NCI-H146 (cell line): Measurements from ENCODE around the gene ZDHHC11.
"Not testable (repeated sequence)": the region's sequence is repeated elsewhere in the genome, so short reads cannot be mapped to it uniquely, and the experiment has no call there.

Experiments used
- DNase-seq: peaks from one replicate; lab custom pipeline; 2025; lab: John Stamatoyannopoulos, UW

Gene ZDHHC11

DNA sequence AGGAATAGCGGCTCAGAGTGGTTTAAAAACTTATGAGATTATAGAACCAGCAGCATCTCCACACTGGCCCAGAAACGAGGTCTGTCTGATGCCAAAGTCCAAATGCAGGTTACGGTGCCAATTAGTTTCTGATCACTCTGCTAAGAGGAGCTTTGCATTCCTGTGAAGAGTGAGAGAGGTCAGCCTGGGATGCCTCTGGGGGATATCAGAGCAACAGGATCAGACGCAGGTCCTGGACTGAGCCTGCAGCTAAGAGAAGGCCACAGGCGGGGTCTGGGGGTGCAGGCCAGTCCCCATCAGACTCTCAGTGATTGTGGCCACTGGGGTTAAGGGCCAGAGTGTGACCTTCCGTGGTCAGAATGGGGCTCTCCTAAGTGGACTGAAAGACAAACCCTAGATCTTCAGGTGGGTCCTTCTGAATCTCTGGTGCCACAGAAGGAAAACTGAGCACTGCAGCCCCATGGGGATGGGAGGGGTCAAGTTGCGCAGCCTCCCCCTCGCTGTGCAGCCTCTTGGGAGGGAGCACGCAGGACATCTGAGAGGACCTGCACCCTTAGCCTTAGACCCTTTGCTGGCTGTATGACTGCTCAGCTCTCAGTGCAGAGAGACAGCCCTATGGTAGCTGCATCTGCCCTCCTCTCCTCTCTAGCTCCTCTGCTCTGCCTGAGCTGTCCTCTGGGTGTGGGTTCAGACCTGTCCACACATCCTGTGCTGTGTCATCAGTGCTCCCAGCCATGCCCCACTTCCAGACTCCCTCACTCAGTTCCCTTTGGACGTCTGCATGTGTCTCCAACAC is 42.9 kb downstream of the ZDHHC11 start:
- DNase-seq, result not testable (repeated sequence)

DNA sequence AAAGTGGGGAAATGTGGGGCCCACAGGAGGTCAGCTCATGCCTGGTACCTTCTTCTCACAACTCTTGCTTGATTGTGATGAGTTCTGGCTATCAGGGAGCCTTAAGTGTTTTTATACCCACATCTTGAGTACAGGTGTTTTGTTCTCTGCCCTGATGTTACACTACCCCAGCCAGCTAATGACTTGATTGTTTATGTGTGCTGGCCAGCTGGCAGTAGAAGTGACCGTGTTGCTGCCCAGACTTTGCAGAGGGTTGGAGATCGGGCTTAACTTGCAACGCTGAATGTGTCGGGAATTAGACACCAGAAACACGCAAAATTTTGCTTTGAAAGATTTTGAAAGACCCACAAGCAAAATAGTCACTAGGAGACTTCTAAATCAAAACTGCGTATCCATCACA is 49.3 kb downstream of the ZDHHC11 start:
- DNase-seq, result no peak

DNA sequence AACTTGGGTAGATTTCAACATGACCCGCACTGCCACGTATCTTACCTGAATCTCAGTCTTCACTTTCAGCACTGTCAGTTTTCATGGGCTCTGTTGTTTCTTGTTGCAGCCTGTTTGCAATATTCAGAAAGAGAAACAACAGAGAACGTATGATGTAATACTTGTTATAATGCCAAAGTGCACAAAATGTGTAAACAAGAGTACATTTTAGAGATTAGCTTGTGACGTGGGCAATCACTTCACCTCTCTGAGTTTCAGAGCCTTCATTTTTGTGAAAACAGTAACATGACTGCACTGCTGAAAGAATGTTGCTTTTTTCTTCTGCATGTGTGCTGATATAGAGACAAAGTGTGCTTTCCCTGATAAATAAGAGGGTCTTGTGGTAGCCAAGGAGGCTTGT is 49.7 kb downstream of the ZDHHC11 start:
- DNase-seq, result not testable (repeated sequence)

DNA sequence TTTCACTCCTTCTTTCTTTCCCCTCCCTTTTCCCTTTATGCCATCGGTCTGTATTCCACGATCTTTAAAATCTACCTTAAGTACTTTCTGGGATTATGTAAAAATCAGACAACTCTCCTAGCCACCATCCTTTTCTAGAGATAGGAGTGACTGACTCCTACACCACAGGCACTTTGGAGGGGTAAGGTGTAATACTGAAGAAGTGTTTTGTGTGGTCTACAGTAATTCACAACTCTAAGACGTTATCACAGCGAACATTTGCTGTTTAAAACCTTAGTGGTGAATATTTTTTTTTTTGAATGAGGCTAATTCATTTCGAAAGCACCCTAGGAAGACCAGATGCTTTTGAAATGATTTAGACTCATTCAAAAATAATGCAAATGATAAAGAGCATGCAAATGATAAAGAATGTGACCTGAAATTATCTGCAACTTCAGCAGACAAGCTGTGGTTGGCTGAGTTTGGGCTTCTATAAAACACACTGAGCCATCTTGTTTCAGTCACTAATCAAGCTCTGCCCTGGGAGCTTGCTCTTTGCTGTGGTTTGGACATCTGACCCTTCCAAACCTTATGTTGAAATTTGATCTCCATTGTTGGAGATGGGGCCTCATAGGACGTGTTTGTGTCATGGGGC is 52.2 kb downstream of the ZDHHC11 start:
- DNase-seq, result not testable (repeated sequence)

DNA sequence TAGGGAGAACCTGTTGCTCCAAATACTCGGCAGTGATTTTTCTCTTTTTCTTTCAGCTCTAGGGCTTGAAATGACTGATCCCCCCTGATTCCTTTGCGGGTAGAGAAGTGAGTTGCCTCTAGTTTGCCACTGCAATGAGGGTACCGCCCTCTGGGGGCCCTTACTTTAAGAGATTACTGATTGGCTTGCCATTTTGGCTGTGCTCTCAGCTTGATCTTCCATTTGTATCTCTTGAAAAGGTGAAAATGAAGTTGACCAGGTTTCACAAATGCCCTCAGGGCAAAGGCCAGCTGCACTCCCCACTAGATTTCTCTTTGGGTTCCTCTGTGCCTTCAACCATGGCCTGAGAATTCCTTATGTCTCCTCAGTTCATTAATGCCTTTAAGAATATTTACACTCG is 52.8 kb downstream of the ZDHHC11 start:
- DNase-seq, result not testable (repeated sequence)

DNA sequence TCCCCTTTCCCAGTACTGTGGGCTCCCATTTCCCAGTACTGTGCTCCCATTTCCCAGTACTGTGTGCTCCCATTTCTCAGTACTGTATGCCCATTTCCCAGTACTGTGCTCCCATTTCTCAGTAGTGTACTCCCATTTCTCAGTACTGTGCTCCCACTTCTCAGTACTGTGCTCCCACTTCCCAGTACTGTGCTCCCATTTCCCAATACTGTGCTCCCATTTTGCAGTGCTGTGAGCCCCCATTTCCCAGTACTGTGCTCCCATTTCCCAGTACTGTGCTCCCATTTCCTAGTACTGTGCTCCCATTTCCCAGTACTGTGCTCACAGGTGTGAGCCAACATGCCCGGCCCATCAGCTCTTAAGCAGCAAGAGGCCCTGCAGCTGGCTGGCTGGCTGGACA is 54.9 kb downstream of the ZDHHC11 start:
- DNase-seq, result not testable (repeated sequence)

DNA sequence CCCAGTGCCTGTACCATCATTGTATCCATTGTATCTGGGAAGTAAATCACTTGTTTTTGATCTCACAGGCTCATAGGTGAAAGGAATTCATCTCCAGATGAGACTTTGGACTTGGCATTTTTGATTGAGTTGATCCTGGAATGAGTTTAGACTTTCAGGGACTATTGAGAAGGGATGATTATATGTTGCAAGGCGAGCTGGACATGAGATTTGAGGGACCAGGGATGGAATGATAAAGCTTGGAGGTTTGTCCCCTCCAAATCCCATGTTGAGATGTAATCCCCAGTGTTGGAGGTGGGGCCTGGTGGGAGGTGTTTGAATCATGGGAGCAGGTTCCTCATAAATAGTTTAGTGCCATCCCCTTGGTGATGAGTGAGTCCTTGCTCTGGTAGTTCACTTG is 55.8 kb downstream of the ZDHHC11 start:
- DNase-seq, result not testable (repeated sequence)

DNA sequence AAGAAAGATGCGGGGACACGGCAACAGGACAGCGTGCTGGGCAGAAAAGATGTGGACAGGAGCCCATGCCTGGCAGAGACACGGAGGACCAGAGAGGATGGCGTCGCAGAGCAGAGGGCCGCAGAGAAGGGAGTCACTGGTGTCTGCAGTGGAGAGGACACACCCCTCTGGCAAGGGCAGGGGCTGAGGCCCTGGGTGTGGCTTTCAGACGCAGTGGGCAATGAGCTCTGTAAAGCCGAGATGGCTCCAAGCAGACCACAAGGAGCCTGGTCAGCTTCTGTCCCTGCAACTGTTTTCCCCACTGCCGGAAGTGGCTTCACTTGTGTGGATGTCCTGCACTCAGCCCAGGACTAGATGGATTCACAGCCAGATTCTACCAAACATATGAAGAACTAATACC is 62.1 kb downstream of the ZDHHC11 start:
- DNase-seq, result not testable (repeated sequence)

DNA sequence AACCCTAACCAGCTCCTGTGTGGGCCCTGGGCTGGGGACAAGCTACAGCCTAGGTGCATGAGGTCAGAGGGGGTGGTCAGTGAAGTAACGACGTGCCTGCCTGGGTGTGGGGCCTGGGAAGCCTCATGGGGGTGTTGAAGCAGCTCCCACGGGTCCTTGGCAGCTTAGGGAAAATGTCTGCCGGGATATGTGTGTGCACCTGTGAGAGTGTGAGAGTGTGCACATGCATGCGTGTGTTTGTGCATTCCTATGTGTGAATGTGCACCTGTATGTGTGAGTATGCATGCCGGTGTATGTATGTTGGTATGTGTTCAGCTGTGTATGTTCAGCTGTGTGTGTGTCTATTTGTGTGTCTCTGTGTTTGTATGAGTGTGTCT is 62.9 kb downstream of the ZDHHC11 start:
- DNase-seq, result not testable (repeated sequence)

DNA sequence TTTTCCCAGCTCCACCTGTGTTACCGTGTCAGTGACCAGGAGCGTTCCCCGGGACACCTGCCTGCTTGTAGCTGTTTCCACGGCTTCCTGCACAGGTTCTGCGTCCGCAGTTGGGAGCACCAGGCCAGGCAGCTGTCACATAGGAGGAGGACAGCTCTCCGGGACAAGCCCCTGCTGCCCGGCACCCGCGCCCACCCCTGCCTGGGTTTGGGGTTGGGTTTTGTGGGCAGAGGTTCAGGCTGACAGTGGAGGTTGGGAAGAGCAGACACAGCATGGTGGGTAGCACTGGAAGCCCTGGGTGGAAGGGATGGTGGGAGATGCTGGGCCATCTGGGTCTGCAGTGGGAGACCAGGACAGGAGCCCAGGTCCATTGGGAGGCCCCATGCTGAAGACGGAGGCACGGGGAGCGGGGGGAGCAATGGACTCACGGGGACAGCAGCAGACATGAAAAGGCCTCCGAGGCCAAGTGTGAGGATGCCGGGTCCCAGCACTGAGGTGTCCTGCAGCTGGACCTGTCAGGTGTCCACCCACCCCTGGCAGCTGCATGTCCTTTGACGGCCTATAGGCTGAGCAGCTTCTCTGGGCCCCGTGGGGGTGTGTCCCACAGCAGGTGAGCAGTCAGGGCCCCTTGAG is 63.4 kb downstream of the ZDHHC11 start:
- DNase-seq, result not testable (repeated sequence)

DNA sequence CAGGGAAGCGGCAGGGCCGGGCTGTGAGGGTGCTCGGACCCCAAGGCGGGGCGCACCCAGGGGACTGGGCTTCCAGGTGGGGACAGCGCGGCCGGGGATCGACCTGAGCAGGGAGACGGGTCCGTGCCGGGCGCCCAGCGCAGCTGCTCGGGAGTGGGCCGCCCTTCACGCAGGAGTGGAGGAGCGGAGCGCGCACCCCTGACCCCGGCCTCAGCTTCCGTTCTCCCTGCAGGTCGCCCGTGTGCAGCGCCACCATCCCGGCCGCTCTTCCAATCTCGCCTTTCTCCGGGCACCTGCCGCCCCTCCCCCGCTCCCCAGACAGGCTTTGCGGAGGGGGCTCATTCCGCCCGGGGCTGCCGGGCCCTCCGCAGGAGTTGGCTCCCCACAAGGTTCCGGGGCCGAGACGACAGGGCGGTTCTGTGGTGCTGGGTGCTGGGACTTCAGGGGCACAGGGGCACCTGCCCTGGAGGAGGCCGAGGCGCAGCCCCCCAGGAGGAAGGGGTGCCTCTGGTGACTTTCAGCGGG is 65.5 kb downstream of the ZDHHC11 start:
- not testable (repeated sequence) for DNase-seq

DNA sequence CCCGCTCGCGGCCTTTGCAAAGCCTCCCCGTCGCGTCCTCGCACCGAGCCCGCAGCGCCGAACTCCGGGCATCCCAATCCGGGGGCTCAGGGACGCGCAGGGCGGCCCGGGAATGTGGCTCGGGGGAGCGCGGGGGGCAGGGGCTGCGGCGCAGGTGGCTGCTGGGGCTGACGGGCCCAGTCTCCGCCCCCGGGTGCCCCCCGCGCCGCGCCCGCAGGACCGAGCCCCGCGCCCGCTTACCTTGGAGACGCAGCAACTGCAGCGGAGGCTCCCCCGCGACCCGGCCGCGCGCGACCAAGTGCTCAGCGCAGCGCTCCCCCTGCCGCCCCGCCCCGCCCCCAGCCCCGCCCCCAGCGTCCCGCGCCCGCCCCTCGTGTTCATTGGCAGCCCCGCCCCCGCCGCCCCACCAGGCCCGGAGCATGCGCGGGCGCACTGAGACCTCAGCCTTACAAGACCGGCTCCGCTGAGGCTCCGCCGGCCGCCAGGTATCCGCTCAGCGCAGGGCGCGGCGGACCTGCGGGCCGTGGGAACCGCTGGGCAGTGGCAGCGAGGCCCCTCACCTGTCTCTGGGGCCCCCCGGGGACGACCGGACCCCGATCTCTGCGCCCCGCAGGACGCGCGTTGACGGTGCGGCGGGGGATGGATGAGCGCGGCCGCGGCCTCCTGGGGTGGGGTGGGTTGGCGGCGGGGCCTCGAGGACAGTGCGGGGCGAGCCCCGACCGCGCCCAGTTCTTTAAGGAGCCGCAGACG is 66.2 kb downstream of the ZDHHC11 start, which contains the start of gene ZDHHC11B:
TSS of gene ZDHHC11B (minus strand) at position 302 of the 750 bp plus-strand sequence. CDS start 17,810 bp downstream, outside the sequence.
- peak; percentile 86 for DNase-seq

DNA sequence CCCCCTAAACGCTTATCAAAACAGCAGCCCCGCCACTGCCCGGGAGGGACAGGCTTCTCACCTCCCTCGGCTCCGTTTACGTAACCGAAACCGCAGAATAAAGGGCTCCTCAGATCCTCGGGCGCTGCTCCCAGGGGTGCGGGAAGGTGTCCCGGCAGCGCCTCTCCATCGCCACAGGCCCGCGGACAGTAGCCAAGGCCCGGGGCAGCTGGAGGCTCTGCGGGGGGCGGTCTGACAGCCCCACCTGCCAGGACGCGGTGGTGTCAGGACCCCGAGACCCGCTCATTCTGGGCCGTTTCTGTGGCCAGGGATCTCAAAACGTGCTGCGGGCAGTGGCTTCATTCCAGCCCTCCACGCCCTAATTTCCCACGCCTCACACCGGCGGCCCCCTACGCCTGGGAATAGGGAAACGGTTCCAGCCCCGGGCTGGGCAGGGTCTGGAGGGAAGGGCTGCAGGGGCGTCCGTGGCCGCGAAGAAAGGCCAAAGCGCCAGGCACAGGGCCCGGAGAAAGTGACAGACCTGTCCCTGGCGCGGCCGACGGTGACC is 66.8 kb downstream of the ZDHHC11 start:
- peak; percentile 15 for DNase-seq

DNA sequence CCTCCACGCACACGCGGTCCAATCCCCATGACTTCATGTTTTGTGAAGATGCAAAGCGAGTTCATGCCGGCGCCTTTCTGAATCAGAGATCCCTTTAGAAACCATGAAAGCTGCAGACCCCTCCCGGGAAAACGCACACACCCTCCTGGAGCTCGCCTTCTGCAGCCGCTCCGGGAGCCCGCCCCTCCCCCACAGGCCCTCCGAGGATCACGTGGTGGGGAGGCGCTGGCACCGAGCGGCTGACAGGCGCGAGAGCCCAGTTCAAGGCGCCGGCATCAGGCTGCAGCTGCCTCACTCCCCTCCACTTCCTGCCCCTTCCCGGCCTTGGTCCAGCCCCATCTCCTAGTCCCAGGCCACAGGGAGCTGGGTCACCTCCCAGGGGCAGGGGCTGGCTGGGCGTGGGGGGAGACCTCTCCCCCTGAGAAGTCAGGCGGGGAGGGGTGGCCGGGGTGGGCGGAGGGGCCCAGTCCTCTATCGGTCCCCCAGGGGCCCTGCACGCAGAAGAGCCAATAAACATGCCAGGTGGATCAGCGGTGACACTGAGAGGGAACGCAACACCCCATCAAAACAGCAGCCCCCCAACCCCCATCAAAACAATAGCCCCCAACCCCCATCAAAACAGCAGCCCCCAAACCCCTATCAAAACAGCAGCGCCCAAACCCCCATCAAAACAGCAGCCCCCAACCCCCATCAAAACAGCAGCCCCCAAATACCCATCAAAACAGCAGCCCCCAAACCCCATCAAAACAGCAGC is 67.6 kb downstream of the ZDHHC11 start:
- not testable (repeated sequence) for DNase-seq

DNA sequence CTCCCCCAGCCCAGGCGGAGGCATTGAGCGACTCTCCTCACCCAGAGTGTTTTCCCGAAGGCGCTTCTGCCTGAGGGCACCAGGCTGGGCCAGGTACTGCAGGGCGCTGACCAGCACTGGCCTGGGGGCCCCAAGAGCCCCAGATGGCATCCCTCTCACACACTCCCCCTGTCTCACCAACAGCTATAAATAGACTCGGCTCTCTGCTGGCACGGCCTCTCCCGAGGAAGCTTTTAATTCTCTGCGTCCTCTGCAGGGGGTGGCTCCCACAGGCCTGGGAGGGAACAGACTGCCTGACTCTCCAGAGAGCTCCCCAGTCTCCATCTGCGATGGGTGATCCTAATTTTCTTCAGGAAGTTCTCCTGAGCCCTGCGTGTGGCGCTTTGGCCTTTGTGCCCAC is 68.4 kb downstream of the ZDHHC11 start:
- DNase-seq, result not testable (repeated sequence)

DNA sequence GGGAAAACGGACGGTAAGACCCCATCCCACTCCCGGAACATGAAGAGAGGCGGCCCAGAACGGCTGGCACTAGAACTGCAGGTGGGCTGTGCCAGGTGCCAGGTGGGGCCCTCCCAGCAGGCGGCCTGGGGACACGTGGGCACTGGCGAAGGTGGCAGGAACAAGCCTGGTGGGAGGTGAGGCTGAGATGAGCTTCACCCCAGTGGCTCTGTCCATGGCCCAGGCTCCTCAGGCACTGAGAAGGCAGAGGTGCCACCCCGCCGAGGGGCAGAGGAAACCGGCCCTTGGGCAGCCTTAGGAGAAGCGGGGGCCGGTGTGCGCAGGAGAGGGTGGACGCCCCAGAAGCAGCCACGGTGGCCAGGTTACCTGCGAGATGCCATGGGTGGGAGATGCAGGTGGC is 70.2 kb downstream of the ZDHHC11 start:
- DNase-seq, result not testable (repeated sequence)

DNA sequence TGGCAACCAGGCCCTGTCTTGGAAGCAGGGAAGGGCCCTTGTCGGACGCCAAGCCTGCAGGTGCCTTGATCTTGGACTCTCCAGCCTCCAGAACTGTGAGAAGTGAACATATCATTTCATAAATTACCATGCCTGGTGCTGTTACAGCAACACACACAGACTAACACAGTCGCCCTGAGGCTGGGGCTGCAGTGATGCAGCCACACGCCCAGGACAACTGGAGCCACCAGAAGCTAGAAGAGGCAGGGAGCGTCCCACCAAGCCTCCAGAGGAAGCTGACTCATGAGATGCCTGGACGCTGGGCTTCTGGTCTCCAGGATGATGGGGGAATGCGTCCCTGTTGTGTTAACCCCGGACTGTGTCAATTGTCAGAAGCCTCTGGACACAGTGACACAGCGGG is 71.8 kb downstream of the ZDHHC11 start:
- not testable (repeated sequence) for DNase-seq

DNA sequence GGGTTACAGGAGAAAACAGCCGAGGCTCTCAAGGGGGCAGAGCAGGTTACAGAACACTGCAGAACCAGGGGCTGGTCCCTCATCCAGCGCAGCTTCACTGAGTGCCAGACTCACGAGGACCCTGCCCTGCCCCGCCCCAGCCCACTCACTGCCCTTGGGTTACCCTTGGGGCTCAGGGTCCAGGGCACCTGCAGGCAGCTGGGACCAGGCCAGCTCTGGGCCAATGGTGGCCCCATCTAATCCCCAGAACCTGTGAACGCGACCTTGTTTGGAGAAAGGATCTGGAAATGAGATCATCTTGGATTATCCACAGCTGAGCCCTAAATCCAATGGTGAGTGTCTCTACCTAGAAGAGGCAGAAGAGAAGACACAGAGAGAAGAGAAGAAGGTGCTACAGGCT is 72.4 kb downstream of the ZDHHC11 start:
- not testable (repeated sequence) for DNase-seq

DNA sequence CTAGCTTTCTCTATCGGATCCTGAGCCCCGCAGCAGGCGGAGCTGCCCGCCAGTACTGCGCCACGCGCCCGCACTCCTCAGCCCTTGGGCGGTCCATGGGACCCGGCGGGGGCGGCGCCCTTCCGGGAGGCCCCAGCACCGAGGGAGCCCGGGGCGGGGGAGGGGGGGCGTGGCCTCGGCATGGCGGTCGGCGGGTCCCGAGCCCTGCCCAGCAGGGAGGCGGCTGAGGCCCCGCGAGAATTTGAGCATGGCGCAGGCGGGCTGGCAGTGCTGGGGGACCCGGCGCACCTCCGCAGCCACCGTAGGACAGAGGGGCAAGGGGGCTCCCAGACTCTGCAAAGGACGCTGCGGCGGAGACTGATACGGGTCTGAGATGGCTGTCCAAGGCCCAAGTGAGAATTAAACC is 73.0 kb downstream of the ZDHHC11 start:
- DNase-seq, result no peak

DNA sequence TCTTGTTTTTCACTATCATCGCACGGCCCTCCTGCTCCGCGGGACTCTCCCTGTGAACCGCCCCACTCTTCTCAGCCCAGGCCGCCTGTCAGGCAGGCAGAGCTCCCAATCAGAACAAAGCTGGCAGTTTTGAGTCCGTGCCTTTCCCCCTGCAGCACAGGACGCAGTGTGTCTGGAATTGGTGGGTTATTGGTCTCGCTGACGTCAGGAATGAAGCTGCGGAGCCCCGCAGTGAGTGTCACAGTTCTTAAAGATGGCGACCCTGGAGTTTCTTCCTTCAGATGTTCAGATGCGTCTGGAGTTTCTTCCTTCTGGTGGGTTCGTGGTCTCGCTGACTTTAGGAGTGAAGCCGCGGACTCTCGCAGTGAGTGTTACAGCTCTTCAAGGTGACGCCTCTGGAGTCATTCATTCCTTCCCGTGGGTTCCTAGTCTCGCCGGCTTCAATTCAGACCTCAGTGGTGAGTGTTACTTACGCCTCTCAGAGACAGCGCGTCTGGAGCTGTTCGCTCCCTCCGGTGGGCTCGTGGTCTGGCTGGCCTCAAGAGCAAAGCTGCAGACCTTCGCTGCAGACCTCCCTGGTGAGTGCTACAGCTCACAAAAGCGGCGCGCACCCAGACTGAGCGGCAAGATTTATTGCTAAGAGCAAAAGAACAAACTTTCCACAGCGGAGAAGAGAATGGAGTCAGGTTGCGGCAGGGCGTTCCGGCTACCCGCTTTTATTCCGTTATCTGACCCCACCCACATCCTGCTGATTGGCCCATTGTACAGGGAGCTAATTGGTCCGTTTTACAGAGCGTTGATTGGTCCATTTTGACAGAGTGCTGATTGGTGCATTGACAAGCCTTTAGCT is 73.7 kb downstream of the ZDHHC11 start:
- DNase-seq, result no peak
